Measurements from ENCODE around the gene TRPM2.

Gene TRPM2

DNA sequence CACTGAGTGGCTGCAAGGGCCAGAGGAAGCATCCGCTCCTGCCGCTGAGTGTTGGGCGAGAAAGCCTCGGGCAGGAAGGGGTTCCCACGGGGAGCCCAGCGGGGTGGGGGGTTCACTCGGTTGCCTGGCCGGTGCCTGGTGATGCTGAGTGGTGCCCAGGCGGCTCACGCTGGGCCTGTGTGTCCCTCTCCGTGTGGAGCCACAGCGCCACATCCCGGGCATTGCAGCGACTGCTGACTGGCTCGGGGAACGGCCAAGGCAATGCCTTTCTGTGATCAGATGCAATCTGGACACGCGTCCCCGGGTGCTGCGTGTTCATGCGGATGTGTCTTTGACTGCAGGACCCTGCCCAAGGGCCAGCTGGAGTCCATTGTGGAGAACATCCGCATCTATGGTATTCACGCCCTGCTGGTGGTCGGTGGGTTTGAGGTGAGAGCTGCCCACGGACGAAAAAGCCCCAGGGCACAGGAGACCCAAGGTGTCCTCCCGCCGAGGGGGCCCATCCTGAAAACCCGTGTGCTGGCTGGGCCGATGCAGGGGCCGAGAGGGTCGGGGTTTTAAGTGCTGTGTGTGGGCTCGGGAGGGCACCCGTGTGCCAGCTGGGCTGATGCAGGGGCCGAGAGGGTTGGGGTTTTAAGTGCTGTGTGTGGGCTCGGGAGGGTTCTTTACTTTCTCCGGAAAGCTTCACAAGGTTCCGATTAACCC, 30.6 kb upstream of the TRPM2 start:
- no peak for DNase-seq

- DNase-seq = no peak
These were observed 29.8 kb upstream of the TRPM2 start for GRCh38 chr21:44323591-44323990.

GRCh38 chr21:44324106-44324853, 29.1 kb upstream of the TRPM2 start:
- no peak for DNase-seq

GRCh38 chr21:44324854-44325107, 28.6 kb upstream of the TRPM2 start:
- DNase-seq = no peak

- no peak for DNase-seq
These were observed 27.8 kb upstream of the TRPM2 start for GRCh38 chr21:44325386-44326271.

DNA sequence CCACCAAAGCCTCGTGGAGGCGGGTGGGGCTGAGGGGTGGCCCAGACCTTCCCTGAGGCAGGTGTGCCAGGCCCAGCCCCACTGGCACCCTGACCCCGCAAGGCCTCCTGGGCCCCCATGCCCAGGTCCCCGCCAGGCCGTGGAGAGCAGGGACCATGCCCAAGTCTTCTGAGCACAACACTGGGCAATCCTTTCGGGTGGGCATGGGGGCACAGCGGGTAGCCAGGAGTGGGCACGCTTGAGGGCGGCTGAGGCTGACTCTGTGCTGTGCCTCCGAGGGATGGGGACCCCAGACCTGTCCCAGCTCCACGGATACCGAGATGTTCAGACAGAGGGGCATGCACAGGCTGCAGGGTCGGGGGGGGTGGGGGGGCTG, 27.2 kb upstream of the TRPM2 start:
- no peak for DNase-seq

DNA sequence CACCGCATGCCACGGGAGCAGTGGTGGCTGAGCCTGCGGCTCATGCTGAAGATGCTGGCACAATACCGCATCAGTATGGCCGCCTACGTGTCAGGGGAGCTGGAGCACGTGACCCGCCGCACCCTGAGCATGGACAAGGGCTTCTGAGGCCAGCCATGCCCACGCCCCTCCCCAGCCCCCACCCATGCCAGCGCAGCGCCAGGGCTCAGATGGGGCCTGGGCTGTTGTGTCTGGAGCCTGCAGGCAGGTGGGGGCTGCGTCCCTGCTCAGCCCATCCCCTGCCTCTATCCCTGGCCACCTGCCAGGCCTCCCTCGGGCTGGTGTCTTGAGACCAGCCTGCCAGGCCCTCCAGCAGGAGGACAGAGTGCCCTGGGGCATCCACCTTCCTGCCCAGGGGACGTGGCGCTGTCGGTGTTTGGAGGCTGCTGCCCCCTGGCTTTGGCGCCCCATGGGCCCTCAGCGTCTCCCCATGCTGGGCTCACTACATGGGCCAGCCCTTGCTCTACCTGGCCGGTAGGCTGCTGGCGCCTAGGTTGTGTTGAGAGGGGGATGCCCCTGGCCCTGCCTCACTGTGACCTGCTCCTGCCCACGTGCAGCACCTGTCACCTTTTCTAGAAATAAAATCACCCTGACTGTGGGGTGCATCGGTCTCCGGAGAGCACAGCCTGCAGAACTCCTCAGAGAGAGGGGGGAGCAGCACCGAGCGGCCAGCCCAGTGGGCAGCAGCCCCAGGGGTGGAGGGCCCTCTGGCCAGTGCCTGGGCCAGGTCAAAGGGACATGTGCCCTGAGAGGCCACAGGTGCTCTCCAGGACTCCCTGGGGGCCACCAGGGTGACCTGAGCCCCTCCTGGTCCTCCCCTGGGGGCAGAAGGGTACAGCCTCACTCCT, 26.5 kb upstream of the TRPM2 start:
- DNase-seq = no peak

GRCh38 chr21:44327603-44327974, 25.8 kb upstream of the TRPM2 start:
- DNase-seq = no peak

- DNase-seq = no peak
These were observed 25.1 kb upstream of the TRPM2 start for GRCh38 chr21:44328242-44328895.

DNA sequence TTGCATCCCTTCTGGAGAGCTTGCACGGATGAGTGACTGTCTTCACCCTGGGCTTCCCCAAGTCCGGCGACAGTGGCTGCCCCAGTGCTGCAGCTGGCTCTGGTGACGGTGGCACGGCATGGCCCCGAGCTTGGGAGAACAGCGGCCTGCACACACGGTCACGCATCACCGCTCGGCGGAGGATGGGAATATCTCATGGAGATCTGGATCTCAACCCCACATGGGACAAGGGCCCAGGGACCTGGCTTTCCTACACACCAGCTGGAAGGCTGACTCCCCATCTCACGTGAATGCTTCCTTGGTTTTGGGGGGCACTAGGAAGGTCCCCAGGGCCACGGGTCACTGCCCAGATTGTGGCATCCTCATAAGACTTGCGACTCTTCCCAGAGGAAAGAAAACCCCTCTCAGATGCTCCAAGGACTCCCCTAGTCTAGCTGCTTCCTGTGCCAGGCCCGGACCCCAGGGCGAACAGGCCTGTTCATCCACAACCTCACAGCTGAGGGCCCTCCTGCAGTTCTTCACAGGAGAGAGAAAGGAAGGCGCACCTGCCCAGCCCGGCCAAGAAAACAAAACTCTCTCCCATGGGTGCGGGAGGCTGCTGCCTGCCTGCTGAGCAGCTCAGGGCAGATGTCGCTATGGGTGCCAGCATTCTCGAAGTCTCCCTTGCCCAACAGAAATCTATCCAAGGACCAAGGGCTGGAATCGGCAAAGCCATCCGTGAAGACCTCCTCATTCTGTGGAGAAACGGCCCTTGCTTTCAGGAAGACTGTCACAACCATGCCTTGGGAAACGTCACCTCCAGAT, 24.1 kb upstream of the TRPM2 start:
- no peak for DNase-seq

- no peak for DNase-seq
These were observed 23.3 kb upstream of the TRPM2 start for GRCh38 chr21:44329971-44330681.

DNA sequence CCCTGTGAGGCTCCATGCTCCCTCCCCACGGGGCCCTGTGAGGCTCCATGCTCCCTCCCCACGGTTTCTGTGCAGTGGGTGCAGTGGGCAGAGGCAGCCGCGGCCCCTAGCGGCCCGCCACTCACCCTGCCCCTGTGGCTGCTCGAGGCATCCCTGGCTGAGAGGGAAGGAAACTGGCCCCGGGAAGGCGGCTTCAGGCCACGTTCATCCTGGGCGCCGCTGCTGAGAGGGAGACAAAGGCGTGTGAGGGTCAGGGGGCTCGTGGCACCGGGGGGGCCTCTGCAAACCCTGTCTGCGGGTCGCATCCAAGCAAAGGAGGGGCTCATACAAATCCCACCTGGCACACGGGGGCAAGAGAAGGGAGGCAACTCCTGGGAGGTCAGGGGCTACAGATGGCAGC, 22.7 kb upstream of the TRPM2 start:
- no peak for DNase-seq

DNA sequence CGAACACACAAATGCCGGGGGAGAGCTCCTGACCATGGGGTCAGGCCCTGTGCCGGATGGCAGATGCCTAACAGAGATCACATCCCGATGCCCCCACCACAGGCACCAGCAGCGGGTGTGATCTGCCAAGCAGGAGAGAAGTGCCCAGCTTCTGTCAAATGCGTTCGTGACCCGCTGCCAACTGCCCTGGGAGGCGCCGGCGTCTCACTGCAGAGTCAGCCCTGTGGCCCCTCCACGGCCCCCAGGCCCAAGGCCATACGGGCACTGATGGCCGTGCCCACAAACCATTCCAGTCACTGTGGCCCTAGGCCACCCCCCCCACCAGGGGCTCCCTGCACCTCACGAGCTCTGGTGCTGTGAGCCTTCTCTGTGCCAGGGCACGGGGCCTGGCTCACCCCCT, 22.2 kb upstream of the TRPM2 start:
- no peak for DNase-seq

DNA sequence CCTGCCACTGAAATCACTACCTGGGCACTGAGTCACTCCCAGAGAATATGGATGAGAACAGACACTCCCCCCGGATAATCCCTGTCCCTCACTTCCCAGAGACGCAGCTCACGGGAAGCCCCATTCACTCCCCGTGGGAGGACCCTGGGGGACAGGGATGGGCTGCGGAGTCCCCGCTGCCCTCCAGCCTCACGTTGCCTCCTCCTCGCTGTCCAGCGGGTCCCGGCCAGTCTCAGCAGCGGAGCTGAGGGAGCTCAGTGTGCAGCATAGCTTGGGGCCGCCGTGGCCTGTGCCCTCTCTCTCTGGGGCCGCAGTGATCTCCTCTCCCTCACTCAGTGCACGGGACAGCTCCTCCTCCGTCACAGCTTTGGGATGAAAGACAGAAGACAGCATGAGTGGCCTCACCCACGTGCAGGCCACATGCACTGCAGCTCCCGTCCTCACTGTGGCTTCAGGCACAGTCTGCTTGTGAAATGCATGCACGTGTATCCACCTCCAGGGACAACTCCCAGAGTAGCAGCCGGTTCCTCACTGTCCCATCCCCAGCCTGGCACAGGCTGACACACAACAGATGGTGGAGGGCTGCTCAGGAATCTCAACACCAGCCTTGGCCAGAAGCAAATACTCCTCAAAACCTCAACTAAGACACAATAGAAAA, 21.6 kb upstream of the TRPM2 start:
- DNase-seq = peak; percentile 91

DNA sequence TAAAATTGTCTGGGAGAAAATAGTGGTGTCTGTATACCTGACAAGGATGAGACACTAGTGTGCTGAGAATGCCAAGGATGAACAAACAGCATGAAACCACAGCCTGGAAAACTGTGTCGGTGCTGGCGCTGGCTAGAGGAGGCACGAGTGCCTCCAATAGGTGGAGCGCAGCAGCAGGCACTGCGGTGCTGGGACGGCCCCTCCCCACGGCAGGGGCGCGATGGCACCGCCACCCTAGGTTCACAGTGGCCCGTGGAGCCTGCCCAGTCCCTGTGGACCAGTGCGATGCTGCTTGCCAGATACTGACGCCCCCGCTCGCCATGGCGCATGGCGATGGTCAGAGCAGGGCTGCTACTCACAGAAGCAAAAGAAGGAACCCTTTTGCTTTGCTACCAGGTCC, 21.0 kb upstream of the TRPM2 start:
- peak; percentile 89 for DNase-seq

- no peak for DNase-seq
These were observed 20.5 kb upstream of the TRPM2 start for GRCh38 chr21:44332965-44333364.

DNA sequence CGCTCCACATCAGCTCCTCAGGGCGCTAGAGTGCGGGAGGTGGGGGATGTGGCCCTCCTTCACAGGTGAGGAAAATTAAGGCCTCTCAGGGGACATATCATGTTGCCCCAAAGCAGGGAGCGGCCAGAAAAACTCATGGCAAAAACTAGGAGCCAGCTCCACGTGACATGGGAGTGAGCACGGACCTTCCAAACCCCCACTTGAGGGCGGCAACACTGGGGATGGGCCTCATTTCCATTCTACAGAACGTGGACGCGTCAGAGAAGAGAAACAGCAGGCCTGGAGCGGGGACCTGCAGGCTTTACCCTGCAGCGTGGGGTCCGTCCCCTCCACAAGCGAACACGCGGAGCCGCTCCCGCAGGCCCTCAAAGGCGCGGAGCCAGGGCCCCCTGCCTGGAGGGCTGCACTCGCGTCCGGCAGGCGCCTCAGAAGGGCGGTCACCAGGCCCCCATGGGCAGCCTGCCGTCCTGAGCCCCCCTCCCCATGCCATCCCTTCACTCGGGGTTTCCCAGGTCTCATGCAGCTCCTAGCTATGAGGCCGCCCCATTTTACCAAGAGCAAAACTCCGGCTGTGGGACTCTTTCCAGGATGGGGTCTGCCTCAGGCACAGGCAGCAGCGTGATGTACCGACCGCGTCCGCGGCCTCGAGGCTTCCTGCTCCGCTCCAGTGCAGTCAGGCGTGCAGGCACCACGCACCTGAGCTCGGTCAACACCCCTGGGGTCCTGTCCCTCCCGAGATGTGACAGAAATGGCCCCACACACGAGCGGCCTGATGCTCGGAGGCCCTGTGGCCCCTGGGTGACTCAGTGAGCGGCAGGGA, 19.7 kb upstream of the TRPM2 start:
- no peak for DNase-seq

DNA sequence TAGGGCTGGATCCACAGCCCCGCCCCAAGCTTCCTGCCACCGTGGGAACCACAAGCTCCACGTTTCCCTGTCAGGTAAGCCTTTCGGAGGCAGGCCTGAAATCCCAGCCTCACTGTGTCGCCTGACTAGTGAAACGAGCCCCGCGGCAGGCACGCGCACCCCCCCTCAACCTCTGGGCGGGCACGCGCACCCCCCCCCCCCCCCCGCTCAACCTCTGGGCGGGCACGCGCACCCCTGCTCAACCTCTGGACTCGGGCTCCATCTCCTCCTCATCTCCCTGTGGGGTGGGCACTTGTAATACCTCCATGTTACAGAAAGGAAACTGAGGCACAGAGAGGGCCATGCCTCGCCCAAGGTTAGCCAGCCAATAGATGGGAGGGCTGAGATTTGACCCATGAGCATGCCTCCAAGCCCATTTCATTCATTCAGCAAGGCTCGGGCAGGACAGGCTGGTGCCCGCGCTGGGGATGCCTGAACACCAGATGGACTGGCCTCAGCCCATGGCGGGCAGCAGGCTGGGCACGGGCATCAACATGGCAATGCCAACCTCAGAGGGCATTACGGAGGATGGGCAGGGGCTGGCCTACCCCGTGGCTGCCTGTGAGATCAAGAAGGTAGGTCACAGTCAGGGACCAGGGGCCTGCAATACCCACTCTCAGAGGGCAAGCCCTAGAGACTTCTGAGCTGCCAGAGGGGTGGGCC, 18.9 kb upstream of the TRPM2 start:
- no peak for DNase-seq
